SK-N-SH treated with all-trans-retinoic acid at 6 μM for 48 hours (cell line): ENCODE results near the gene GPRIN1.

Experiments
- ATAC-seq: fragments of 200-7000 bp; cut with Tn5 transposase; 3 replicates; pipeline ENCODE4 v1.9.1; 2020; ENCODE audit warnings: mild to moderate bottlenecking, moderate library complexity
- ARNTL ChIP-seq: fragments of 450-650 bp; formaldehyde crosslinking; IDR thresholded peaks from 2 replicates; pipeline ENCODE4 v1.5.0; 2020; ENCODE audit warnings: low read depth, mild to moderate bottlenecking, moderate library complexity, borderline replicate concordance
- CREB5 ChIP-seq: fragments of 250-450 bp; sonication (Bioruptor Pico); IDR thresholded peaks from 2 replicates; pipeline ENCODE4 v1.5.1; 2020; ENCODE audit warnings: low read depth, mild to moderate bottlenecking, moderate library complexity
- CSDC2 ChIP-seq: fragments of 250-450 bp; sonication (Bioruptor Pico); IDR thresholded peaks from 2 replicates; pipeline ENCODE4 v1.5.0; 2020; ENCODE audit warnings: mild to moderate bottlenecking, moderate library complexity
- CSRNP3 ChIP-seq: fragments of 250-450 bp; sonication (Bioruptor Pico); IDR thresholded peaks from 2 replicates; pipeline ENCODE4 v1.5.1; 2021; ENCODE audit warnings: mild to moderate bottlenecking, moderate library complexity
- ESRRG ChIP-seq: fragments of 250-450 bp; sonication (Bioruptor Pico); IDR thresholded peaks from 2 replicates; pipeline ENCODE4 v1.6.1; 2021; ENCODE audit warnings: mild to moderate bottlenecking
- GLIS3 ChIP-seq: fragments of 250-450 bp; sonication (Bioruptor Pico); IDR thresholded peaks from 2 replicates; pipeline ENCODE4 v1.5.0; 2020; ENCODE audit warnings: mild to moderate bottlenecking, moderate library complexity
- PATZ1 ChIP-seq: fragments of 250-450 bp; sonication (Bioruptor Pico); IDR thresholded peaks from 2 replicates; pipeline ENCODE4 v1.8.0; 2020; ENCODE audit warnings: mild to moderate bottlenecking, moderate library complexity, borderline replicate concordance
- POU6F1 ChIP-seq: fragments of 250-450 bp; sonication (Bioruptor Pico); IDR thresholded peaks from 2 replicates; pipeline ENCODE4 v1.8.0; 2021; ENCODE audit warnings: low read depth, mild to moderate bottlenecking, moderate library complexity, borderline replicate concordance
- PPARA ChIP-seq: fragments of 250-450 bp; sonication (Bioruptor Pico); IDR thresholded peaks from 2 replicates; pipeline ENCODE4 v1.5.0; 2020; ENCODE audit warnings: mild to moderate bottlenecking, borderline replicate concordance
- RARB ChIP-seq: fragments of 250-450 bp; sonication (Bioruptor Pico); IDR thresholded peaks from 2 replicates; pipeline ENCODE4 v1.8.0; 2021; ENCODE audit warnings: mild to moderate bottlenecking, moderate library complexity
- SNAI2 ChIP-seq: fragments of 250-450 bp; sonication (Bioruptor Pico); IDR thresholded peaks from 2 replicates; pipeline ENCODE4 v1.5.0; 2020; ENCODE audit warnings: mild to moderate bottlenecking, moderate library complexity
- TCF4 ChIP-seq: fragments of 250-450 bp; sonication (Bioruptor Pico); IDR thresholded peaks from 2 replicates; pipeline ENCODE4 v1.8.0; 2021; ENCODE audit warnings: mild to moderate bottlenecking, moderate library complexity, borderline replicate concordance
- TSHZ2 ChIP-seq: fragments of 250-450 bp; sonication (Bioruptor Pico); IDR thresholded peaks from 2 replicates; pipeline ENCODE4 v1.5.0; 2020; ENCODE audit warnings: mild to moderate bottlenecking, moderate library complexity
- ZC3H10 ChIP-seq: fragments of 250-450 bp; sonication (Bioruptor Pico); IDR thresholded peaks from 2 replicates; pipeline ENCODE4 v1.5.1; 2021; ENCODE audit warnings: mild to moderate bottlenecking, moderate library complexity
- ZFP3 ChIP-seq: fragments of 250-450 bp; sonication (Bioruptor Pico); IDR thresholded peaks from 2 replicates; pipeline ENCODE4 v1.5.0; 2020; ENCODE audit warnings: mild to moderate bottlenecking, moderate library complexity
- ZFP30 ChIP-seq: fragments of 450-650 bp; formaldehyde crosslinking; IDR thresholded peaks from 2 replicates; pipeline ENCODE4 v1.5.0; 2022; ENCODE audit warnings: mild to moderate bottlenecking, moderate library complexity
- ZNF565 ChIP-seq: fragments of 450-650 bp; formaldehyde crosslinking; conservative IDR thresholded peaks from 2 replicates; pipeline ENCODE4 v1.5.0; 2020; ENCODE audit warnings: low read depth, mild to moderate bottlenecking, moderate library complexity
- ZNF70 ChIP-seq: fragments of 450-650 bp; formaldehyde crosslinking; IDR thresholded peaks from 2 replicates; pipeline ENCODE4 v1.5.0; 2020; ENCODE audit warnings: mild to moderate bottlenecking, moderate library complexity

Gene GPRIN1

GRCh38 chr5:176629317-176629852 lies 19.4 kb upstream of the GPRIN1 start:
- ATAC-seq: no peak

GRCh38 chr5:176628406-176629228 lies 18.7 kb upstream of the GPRIN1 start:
- no peak for ATAC-seq
- TF ChIP-seq CREB5: no peak
- no peak for TF ChIP-seq PPARA
- TF ChIP-seq CSRNP3 (CRISPR knock-in tag): no peak
- TF ChIP-seq ZC3H10 (CRISPR knock-in tag): no peak
- no peak for TF ChIP-seq ARNTL (CRISPR knock-in tag)
- TF ChIP-seq ZFP3 (CRISPR knock-in tag): no peak
- TF ChIP-seq PATZ1 (CRISPR knock-in tag): no peak
- TF ChIP-seq TCF4 (CRISPR knock-in tag): no peak
- TF ChIP-seq GLIS3 (CRISPR knock-in tag): no peak
- no peak for TF ChIP-seq ZNF70 (CRISPR knock-in tag)
- no peak for TF ChIP-seq POU6F1 (CRISPR knock-in tag)
- TF ChIP-seq ZFP30 (CRISPR knock-in tag): no peak
- no peak for TF ChIP-seq TSHZ2
- no peak for TF ChIP-seq SNAI2 (CRISPR knock-in tag)
- TF ChIP-seq RARB (CRISPR knock-in tag): no peak
- TF ChIP-seq ZNF565 (CRISPR knock-in tag): no peak
- no peak for TF ChIP-seq CSDC2 (CRISPR knock-in tag)
- TF ChIP-seq ESRRG: no peak

More at GRCh38 chr5:176629317-176629852, 19.4 kb upstream of the GPRIN1 start:
- TF ChIP-seq PATZ1 (CRISPR knock-in tag): no peak
- peak; percentile 63; the same call in 1 of the 2 replicates for TF ChIP-seq ZNF70 (CRISPR knock-in tag)
